ENCODE results near the gene B3GAT1.

- TF ChIP-seq CTCF (IDR thresholded peaks at IDR 0.05; ENCODE audit: insufficient read depth, low read length) (no peak), SPI1 (IDR thresholded peaks at IDR 0.05; ENCODE audit: borderline replicate concordance, low read depth) (no peak), GABPA (IDR thresholded peaks at IDR 0.05; ENCODE audit: low read depth) (no peak), POLR2AphosphoS5 (IDR thresholded peaks at IDR 0.05; ENCODE audit: low read depth) (no peak), REST (IDR thresholded peaks at IDR 0.05; ENCODE audit: insufficient replicate concordance, low read depth) (no peak)
Measured at GRCh38 chr11:134383576-134384221, 28.3 kb downstream of the B3GAT1 start.

All from HL-60 (cell line).